Lower leg skin (tissue), 4 donors: ENCODE results near the gene ZNF606. TPM values are rescaled to one million over a fixed set of nuclear protein-coding genes. Genes with fewer than 3 reads are reported as not detected.
"Not testable (repeated sequence)": the region's sequence is repeated elsewhere in the genome, so short reads cannot be mapped to it uniquely, and the experiment has no call there.

Source experiments
- DNase-seq, 2 donors: peaks; one replicate each; pipeline ENCODE4 v3.0.0-alpha.2; 2019; ENCODE audit warnings: low spot score in 2 of 2
- H3K4me3 ChIP-seq: fragments of 200-600 bp; sonication (generic); 2 replicates; pipeline ENCODE4 v1.5.1; 2017; ENCODE audit warnings: mild to moderate bottlenecking, low read depth; ENCODE audit not compliant: poor library complexity, severe bottlenecking
- POLR2A ChIP-seq, 2 donors: fragments of 450-650 bp; IDR thresholded peaks; one replicate each; pipeline ENCODE4 v1.6.1; 2016 to 2017; ENCODE audit warnings: antibody characterized with exemption in 2 of 2, mild to moderate bottlenecking in 1 of 2, moderate library complexity in 1 of 2
- WGBS, 2 donors: methylation state at CpG; one replicate each; pipeline ENCODE4 v1.1.5; 2018; 5-methylcytosine and 5-hydroxymethylcytosine counted together
- intact Hi-C: fragments of 100-400 bp; cut with DNase I; formaldehyde crosslinking; loops from one replicate; pipeline ENCODE4 v1.15.0; 2023; ENCODE audit warnings: low total_unique reads
- total RNA-seq, 4 donors: library from RNA; depleted of rRNA; stranded (reverse); fragments of >200 nt; gene quantifications; one replicate each; pipeline ENCODE4 v1.1.0, GENCODE V29; 2016
- TF ChIP-seq, protein P1 (sequence below), 3 donors: fragments of 450-650 bp; IDR thresholded peaks; one replicate each; pipeline ENCODE4 v1.5.1; 2016; ENCODE audit warnings: antibody characterized with exemption in 3 of 3, mild to moderate bottlenecking in 3 of 3, moderate library complexity in 2 of 3

Gene ZNF606
- total RNA-seq, 4 donors from 2014 or later: 9.6 to 53.4 (median 16.3) TPM

DNA sequence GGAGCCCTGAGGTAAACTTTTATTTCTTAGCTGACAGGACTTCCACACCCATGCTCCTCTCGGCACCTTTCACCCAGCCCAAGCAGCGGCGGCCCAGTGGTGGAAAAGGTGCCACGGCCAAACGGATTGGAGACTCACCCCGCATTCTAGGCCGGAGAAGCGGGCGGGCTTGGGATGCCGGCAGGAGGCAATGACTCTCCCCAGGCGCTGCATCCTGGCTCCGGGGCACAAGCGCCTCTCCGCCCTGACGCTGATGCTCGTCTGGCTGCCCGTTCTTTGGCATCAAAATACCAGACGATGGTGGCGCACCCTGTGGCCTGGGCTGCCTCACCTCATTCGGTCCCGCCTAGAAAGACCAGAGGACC, 6.7 kb upstream of the ZNF606 start:
- H3K4me3 ChIP-seq: no peak overlapping the region
- DNase-seq: no peak
- no peak for TF ChIP-seq POLR2A (IDR thresholded peaks at IDR 0.05)
- TF ChIP-seq, protein P1, sequence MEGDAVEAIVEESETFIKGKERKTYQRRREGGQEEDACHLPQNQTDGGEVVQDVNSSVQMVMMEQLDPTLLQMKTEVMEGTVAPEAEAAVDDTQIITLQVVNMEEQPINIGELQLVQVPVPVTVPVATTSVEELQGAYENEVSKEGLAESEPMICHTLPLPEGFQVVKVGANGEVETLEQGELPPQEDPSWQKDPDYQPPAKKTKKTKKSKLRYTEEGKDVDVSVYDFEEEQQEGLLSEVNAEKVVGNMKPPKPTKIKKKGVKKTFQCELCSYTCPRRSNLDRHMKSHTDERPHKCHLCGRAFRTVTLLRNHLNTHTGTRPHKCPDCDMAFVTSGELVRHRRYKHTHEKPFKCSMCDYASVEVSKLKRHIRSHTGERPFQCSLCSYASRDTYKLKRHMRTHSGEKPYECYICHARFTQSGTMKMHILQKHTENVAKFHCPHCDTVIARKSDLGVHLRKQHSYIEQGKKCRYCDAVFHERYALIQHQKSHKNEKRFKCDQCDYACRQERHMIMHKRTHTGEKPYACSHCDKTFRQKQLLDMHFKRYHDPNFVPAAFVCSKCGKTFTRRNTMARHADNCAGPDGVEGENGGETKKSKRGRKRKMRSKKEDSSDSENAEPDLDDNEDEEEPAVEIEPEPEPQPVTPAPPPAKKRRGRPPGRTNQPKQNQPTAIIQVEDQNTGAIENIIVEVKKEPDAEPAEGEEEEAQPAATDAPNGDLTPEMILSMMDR (IDR thresholded peaks at IDR 0.05): no peak
- 1 to 2% methylated on average over 16 to 20 of the region's 21 CpGs for WGBS, 2 donors
- intact Hi-C loops: no loop called here

DNA sequence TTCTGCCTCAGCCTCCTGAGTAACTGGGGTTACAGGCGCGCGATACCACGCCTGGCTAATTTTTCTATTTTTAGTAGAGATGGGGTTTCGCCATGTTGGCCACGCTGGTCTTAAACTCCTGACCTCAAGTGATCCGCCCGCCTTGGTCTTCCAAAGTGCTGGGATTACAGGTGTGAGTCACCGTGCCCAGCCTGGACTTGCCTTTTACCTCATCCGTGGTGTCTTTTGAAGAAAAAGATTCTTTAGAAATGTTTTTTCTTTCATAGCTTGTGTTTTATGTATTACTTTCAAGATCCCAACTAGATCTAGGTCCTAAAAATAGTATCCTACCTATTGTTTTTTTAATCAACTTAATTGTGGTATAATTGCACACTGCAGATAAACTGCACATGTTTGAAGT, 6.3 kb upstream of the ZNF606 start:
- intact Hi-C loops, DNase-seq, H3K4me3 ChIP-seq: not testable (repeated sequence)
- 27 to 45% methylated on average over 10 of the region's 10 CpGs for WGBS, 2 donors

DNA sequence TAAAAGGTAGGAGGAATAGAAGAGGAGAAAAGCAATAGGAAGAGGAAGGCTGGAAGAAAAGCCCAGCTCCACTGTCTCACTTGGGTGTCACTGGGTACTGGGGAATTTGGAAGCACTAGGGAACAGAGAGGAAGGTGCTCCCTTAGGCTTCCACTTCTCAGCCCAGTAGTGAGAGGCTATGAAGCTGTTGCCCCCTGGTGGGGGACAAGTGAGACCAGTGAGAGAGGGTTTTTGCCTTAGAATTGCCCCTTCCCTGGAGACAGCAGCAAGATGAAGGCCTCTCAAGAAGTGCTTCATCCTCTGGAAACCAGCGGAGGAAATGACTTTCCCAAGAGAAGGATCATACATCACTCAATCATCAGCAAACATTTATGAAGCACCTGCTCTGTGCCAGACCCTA, 4.7 kb upstream of the ZNF606 start:
- DNase-seq: no peak
- TF ChIP-seq, protein P1 (IDR thresholded peaks at IDR 0.05): no peak
- TF ChIP-seq POLR2A (IDR thresholded peaks at IDR 0.05): no peak
- WGBS, 2 donors: 89 to 97% methylated on average over 1 of the region's 1 CpG
- H3K4me3 ChIP-seq: no peak overlapping the region
- intact Hi-C loops: no loop called here

DNA sequence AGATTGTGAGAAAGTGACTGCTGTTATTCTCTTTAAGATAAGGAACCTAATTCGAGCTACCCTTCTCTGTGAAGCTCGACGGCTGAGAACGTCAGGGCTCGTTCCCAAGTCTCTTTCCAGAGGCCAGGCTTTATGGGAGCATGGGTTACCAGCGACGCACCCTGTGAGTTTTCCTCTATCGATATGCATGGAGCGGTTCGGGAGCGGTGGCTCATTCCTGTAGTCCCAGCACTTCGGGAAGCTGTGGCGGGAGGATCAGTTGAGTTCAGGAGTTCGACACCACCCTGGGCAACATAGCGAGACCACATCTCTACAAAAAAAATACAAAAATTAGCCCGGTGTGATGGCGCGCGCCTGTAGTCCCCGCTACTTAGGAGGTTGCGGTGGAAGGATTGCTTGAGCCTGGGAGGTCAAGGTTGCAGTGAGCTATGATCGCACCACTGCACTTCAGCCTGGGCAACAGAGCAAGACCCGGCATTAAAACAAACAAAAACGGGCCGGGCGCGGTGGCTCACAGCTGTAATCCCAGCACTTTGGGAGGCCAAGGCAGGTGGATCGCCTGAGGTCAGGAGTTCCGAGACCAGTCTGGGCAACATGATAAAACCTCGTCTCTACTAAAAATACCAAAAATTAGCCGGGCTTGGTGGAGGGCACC, 681 bp upstream of the ZNF606 start:
- WGBS, 2 donors: 18 to 22% methylated on average over 31 of the region's 31 CpGs
- intact Hi-C loops: no loop called here

DNA sequence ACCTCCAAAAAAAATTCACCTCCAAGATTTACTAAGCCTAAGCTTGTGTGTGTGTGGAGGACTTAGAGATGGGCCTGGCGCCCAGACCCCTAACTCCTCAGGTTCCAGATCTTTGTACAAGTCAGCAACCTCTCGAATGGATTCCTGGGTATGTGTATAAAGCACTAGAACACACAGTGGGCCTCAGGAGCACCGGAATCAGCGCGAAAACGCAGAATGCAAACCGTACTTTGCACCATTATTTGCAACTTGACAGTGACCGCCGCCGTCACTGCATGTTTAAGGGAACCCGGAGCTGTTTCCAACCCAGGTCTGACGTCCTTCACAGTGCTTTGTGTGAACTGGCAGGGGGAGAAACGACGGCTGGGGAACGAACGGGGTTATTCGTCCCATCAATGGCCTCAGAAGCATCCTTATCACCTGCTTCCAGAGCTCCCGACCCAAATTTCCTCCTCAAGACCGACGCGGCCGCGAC, 688 bp downstream of the ZNF606 start:
- peak overlapping the region; percentile 96 for H3K4me3 ChIP-seq
- 4% methylated on average over 23 of the region's 23 CpGs for WGBS, 2 donors
- no peak for DNase-seq
- intact Hi-C loops: no loop called here
- TF ChIP-seq POLR2A (IDR thresholded peaks at IDR 0.05): no peak
- TF ChIP-seq, protein P1 (IDR thresholded peaks at IDR 0.05): no peak

More for the DNA sequence above, 681 bp upstream of the ZNF606 start:
- H3K4me3 ChIP-seq: peak overlapping the region; percentile 96
- DNase-seq: no peak
- TF ChIP-seq, protein P1 (IDR thresholded peaks at IDR 0.05): no peak
- no peak for TF ChIP-seq POLR2A (IDR thresholded peaks at IDR 0.05)

DNA sequence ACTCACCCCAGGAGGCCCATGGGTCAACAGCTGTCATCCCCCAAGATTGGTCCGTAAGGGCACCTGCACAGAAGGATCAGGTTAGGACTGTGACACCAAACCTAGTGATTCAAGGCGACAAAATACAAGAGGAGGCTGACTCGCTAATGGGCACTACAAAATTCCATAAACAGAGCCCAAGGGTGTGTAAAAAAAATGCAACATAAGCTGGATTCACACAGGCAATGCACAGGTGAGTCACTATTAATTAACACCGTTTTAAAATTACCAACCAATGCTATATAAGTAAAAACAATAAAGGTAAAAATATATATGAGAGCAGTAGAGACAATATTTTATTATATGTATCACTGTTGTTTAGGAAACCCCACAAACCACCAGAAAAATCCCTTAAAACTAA, 1.9 kb downstream of the ZNF606 start:
- H3K4me3 ChIP-seq: no peak overlapping the region
- WGBS, 2 donors: 95 to 98% methylated on average over 4 of the region's 4 CpGs
- no peak for TF ChIP-seq POLR2A (IDR thresholded peaks at IDR 0.05)
- TF ChIP-seq, protein P1 (IDR thresholded peaks at IDR 0.05): no peak
- intact Hi-C loops: no loop called here
- no peak for DNase-seq
